ENCODE results near the gene MT1A.

Gene MT1A

DNA sequence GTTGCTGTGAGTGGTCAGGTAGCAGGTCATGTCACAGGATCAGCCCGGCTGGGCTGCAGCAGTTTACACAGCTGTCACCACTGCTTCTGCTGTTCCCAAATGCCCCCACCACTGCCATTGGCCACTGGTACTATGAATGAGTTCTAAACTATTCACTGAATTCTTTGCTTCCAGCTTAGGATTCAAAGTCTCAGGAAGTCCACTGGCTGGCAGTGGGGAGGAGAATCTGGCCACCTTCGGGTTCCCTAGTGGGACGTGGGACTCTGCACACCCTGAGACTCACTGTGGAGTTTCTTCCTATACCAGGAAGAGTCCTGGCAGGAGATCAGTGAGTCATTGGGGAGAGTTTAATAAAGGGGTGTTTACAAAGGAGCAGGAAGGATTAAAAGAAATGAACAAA is 50.7 kb downstream of the MT1A start:
- no peak for TF ChIP-seq CTCF (IDR thresholded peaks at IDR 0.05; ENCODE audit: low read length, missing control alignments)
- H3K4me3 ChIP-seq (replicated peaks; ENCODE audit: low read depth, low read length): no peak overlapping the region
- no peak for DNase-seq (ENCODE audit: low read depth)

Measured in fibroblast of pulmonary artery (primary cell).